D721Med (cell line): Measurements from ENCODE around the gene RHBDD2.
"Not testable (repeated sequence)": the region's sequence is repeated elsewhere in the genome, so short reads cannot be mapped to it uniquely, and the experiment has no call there.

Source experiments
- DNase-seq: peaks from one replicate; pipeline ENCODE4 v3.0.0; 2011; ENCODE audit warnings: low spot score; ENCODE audit not compliant: insufficient read length
- FAIRE-seq: peaks from 2 replicates; lab custom pipeline; 2011; peaks lifted over from hg19 to GRCh38; lab: Jason Lieb, UNC
- TF ChIP-seq, protein P1 (sequence below): IDR thresholded peaks from 2 replicates; pipeline ENCODE4 v1.5.1; 2012; ENCODE audit warnings: mild to moderate bottlenecking, control low read depth; ENCODE audit not compliant: insufficient read depth; ENCODE audit errors: missing control alignments

Gene RHBDD2

DNA sequence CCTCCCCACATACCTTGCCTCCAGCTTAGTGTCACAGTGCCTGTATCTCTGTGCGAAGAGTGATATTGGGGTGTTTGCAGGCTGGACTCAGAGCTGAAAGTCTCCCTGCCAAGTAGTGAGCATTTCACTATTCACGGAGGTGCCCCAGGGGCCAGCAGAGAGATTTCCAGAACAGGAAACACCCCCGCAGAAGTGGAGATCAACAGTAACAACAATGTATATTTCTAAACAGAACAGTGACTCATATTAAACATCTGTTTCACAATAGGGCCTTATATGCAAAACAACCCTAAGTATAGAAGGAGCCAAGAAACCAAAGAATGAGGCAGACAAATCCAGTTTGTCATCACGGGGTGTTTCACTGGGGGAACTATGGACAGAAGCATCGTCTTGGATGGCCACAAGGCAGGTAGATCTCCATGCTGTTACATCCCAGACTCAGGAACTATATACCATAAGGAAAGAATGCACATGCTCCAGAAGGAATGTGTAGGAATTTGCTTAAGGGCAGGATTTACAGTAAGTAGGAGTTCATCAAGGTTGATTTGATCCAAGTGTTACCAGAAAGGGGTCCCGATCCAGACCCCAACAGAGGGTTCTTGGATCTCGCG, 35.9 kb upstream of the RHBDD2 start:
- FAIRE-seq (no peak), DNase-seq (no peak)
- TF ChIP-seq, protein P1, sequence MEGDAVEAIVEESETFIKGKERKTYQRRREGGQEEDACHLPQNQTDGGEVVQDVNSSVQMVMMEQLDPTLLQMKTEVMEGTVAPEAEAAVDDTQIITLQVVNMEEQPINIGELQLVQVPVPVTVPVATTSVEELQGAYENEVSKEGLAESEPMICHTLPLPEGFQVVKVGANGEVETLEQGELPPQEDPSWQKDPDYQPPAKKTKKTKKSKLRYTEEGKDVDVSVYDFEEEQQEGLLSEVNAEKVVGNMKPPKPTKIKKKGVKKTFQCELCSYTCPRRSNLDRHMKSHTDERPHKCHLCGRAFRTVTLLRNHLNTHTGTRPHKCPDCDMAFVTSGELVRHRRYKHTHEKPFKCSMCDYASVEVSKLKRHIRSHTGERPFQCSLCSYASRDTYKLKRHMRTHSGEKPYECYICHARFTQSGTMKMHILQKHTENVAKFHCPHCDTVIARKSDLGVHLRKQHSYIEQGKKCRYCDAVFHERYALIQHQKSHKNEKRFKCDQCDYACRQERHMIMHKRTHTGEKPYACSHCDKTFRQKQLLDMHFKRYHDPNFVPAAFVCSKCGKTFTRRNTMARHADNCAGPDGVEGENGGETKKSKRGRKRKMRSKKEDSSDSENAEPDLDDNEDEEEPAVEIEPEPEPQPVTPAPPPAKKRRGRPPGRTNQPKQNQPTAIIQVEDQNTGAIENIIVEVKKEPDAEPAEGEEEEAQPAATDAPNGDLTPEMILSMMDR, result no peak

DNA sequence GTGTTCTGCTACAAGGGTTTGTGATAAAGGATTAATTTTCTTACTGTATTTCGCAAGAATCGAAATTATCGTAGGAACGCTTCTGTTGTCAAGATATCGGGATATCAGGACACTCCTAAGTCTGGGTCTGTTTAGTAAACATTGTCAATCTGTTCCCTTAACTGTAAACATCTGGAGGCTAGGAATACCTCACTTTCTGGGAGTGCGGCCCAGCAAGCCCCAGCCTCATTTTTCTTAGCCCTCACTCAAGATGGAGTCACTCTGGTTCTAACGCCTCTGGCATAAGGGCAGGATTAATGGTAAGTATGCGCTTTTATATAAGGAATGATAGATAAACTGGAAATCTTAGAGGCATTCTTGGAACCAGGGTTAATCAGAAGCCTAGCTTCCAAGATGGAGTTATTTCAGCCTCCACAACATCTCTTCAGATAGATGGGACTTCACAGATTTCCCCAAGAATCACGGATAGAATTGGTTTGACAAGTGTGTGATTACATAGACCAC, 35.2 kb upstream of the RHBDD2 start:
- DNase-seq (no peak), FAIRE-seq (no peak)
- TF ChIP-seq, protein P1, result no peak

DNA sequence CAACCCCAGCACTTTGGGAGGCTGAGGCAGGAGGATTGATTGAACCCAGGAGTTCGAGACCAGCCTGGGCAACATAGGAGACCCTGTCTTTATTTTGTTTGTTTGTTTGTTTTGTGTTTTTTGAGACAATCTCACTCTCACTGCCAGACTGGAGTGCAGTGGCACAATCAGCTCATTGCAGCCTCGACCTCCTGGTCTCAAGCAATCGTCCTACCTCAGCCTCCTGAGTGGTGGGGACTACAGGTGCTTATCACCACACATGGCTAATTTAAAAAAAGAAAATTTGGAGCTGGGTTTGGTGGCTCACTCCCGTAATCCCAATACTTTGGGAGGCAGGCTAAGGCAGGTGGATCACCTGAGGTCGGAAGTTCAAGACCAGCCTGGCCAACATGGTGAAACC, 34.7 kb upstream of the RHBDD2 start:
- FAIRE-seq, result no peak
- TF ChIP-seq, protein P1, result no peak
- DNase-seq, result no peak

DNA sequence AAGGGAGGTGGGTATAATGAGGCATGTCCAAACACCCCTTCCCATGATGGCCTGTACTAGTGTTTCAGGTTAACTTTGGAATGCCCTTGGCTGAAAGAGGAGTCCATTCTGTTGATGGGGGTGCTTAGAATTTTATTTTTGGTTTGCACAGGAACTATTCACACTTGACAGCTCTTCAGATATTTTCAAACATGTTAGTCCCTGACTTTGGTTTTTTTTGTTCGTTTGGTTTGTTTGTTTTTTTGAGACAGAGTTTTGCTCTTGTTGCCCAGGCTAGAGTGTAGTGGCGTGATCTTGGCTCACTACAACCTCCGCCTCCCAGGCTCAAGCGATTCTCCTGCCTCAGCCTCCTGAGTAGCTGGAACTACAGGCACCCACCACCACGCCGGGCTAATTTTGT, 33.7 kb upstream of the RHBDD2 start:
- not testable (repeated sequence) for DNase-seq, FAIRE-seq

DNA sequence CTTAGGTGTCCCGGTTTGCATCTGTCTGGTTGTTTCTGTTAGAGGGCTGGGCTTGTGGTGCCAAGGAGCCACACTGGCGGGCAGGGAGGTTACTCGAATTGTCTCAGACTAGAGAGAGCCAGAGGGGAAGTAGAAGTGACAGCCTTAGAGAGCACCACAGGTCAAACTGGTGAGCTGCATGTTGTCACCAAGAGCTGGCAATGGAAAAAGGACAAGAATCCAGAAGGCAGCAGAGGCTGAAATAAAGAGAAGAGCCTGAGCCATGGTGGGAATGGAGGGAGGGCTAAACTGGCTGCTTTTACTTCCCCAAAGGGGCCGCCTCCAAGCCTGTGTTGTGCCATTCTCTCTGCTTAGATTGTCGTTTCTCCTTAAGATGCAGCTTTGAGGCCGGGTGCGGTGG, 31.1 kb upstream of the RHBDD2 start:
- DNase-seq (no peak), FAIRE-seq (no peak)
- TF ChIP-seq, protein P1, result no peak

DNA sequence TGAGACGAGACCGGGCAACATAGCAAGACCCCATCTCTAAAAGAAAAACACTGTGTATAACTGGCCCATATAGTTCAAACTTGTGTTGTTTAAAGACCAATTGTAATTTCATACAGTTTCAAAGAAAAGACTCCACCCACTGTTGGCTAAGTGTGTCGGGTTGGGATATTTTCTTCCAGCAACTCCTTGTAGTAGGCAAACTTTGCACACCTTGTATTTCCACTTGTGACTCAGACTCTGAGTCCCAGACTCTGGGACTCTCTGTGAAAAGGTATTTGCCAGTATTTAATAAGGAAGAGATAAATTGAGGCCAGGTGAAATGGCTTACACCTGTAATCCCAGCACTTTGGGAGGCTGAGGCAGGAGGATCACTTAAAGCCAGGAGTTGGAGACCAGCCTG, 29.3 kb upstream of the RHBDD2 start:
- FAIRE-seq (no peak), DNase-seq (no peak)
- TF ChIP-seq, protein P1, result no peak

DNA sequence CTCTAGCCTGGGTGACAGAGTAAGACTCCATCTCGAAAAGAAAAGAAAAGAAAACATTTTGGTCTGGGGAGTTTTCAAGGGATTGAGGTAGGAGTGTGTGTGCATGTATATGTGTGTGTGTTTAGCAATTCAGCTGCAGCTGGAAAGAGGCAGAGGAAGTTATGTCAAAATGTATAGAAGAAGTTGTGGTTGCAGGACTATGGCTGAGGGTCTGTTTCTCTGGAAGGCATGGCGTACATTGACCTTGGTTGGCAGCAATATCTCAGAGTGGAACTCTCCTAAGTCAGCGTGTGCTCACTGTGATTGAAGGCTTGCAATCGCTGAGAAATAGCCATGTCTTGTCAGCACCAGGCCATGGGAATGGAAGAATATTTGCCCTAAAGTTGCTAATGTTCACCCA, 28.6 kb upstream of the RHBDD2 start:
- DNase-seq (no peak), FAIRE-seq (no peak)
- TF ChIP-seq, protein P1, result no peak
